HG02571 (cell line): ENCODE measurements around the gene C1QB.

Source experiments
- ATAC-seq: cut with Tn5 transposase; IDR thresholded peaks from one replicate; pipeline ENCODE4 v1.9.1; 2021; ENCODE audit warnings: mild to moderate bottlenecking, moderate library complexity; ENCODE audit not compliant: unreplicated experiment

Gene C1QB

GRCh38 chr1:22652881-22653316 is at the start of gene C1QB:
Gene C1QB (plus strand): TSS chr1:22653236. CDS start chr1:22659463, 6,227 bp downstream.
- no peak for ATAC-seq

GRCh38 chr1:22606161-22606560 is 46.9 kb upstream of the C1QB start:
- no peak for ATAC-seq

DNA sequence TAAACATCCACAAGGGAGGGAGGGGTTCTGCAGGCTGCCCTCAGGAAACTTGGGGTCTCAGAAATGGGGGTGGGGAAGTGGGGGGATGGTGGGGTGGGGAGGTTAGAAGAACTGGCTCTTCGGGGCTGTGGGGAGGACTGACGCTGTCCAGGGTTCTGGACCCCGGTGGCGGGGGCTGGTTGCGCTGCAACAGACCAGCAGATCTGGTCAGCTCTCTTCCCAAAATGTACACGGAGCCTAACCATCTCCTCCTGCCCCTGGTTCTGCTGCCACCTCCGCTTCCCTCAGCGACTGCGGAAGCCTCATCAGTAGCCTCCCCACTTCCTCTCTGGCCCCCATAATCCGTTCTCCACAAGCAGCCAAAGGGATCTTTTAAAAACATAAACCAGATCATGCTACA is 45.9 kb upstream of the C1QB start:
- no peak for ATAC-seq

DNA sequence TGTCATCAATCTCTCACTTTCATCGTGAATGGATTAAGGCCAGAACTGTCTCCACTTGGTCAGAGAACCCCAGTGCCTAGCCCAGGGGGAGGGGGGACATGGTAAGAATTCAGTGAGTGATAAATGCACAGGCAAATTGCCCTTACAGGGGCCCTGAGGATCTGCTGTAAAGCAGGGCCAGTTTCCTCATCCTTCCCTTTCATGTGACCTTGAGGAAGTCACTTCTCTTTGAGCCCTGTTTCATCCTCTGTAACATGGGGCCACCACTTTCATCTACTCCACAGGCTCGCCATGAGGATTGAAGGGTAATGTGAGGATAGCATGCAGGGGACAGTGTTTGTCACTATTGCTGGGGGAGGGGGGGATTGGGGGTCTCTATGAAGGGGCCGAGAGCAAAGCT is 44.7 kb upstream of the C1QB start:
- no peak for ATAC-seq

- no peak for ATAC-seq
Observed at GRCh38 chr1:22609291-22609690, 43.7 kb upstream of the C1QB start.

DNA sequence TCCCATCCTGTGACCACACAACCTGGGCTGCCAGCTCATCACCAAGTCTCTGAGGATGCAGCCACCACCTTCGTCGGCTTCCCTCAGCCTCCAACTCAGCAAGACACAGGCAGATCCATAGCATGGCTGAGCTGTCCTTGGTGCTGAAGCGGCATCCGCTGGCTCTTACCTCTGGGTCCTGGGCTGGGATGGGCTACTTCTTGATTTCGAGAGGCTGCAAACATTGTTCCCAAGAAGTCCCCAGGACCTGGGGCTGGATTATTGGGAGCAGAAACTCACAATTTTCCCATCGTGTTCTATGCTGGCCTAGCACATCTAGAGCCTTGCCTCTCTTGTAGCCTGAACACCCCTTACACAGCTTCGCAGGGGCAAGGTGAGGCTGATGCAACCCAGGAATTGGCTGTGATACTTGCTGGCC is 41.5 kb upstream of the C1QB start:
- no peak for ATAC-seq

DNA sequence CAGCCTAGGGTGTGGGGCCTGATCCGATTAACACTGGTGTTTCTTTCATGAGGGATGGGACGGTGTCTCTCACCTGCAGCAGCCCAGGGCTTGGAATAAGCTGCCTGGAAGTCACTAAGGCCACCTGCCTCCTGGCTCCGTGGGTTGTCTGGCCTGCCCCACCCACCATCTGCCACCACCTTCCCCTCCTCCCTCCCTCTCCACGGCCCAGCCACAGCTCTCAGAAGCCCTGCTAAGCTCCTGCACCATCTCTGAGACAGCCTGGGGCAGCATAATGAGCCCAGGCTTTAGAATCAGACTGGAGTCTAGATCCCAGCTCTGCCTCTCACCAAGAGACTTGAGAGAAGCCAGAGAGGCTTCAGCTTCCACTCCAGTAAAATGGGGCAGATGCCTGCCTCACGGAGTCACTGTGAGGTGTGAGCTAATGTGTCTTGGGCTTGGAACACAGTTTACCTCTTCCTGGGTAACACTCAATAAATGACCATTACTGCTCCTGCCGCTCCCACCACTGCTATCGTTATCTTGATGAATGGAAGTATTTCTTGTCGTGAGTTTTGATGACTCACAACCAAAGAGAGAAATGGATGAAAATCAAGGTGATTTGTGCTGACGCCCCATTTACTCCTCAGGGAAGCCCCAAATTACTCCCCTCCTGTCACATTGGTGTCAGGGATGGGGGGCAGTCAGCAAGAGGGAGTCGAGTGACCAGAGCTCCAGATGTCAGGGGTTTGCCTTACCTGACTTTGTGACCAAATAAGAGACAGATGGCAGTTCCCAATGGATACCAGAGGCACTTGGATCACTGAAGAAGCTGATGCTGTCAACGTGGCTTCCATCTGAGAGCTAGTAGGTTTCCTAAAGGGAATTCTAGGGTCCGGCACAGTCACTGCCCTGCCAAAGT is 40.1 kb upstream of the C1QB start:
- no peak for ATAC-seq

GRCh38 chr1:22613572-22613918 is 39.5 kb upstream of the C1QB start:
- ATAC-seq = no peak

DNA sequence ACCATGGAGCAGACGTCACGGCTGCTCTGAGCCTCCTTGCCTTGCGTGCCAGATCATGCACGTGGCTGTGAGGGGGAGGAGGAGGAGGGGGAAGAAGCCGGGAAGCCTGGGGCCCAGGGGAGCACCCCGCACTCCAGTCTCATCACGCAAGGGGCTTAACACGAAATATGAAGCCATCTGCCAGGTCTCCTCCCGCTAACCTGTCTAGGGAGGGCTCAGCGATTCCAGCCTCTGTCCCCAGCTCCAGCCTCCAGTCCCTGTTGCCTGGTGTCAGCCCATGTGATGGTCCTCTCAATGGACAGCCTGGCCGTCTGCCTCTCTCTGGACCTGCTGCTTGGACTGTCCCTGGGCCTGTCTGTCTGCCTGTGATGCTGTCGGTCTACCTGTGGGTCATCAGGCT is 39.1 kb upstream of the C1QB start:
- no peak for ATAC-seq

DNA sequence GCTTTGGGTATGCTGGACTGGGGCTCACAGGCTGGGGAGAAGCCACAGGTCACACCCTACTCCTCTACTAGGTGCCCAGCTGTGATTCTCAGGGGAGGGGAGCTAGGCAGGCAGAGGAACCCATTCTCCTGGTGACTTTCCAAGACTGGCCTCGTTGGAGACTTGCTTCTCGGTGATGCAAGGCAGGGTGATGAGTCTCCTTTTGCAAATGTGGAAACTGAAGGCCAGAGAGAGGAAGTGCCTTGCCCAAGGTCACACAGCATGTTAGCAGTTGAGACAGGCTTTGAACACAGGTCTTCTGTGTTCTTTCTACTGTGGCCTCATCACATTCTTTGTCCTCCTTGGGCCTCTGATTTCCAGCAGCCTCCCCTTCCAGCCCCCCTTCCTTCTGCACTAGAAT is 37.1 kb upstream of the C1QB start:
- no peak for ATAC-seq

DNA sequence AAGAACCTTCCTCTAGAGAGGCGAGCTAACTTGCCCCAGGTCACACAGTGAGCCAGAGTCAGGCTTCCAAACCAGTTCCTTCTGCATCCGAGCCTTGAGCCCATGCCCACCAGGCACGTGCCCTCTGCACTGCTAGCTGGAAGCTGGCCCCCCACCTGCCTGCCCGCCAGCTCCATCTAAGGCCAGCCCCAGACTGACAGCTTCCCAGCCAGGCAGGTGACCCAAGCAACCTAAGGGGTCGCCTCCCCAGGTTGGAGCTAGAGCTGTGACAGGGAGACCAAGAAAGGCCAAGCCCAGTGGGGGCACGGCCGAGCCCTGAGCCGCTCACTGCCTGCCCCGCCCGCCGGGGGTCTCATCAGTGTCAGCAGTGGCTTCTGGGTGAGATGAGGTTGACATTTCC is 36.5 kb upstream of the C1QB start:
- no peak for ATAC-seq

DNA sequence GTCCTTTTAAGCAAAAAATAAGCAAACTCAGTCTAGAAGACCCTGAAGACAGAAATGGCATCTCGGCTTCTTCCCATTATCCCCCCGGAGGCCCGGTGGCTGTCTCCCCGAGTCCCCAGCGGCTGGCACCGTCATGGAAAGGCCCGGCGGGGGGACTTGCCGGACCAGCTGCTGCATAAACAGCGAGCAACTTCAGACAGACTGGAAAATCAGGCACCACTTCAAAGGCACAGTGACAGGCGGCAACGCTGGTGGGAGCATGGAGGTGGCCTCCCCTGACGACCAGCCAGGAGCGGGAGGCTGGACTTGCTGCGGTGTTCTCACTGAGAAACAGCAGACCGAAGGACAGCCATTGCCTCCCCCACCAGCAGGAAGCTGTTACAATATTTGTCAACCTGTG is 35.0 kb upstream of the C1QB start:
- ATAC-seq = no peak

DNA sequence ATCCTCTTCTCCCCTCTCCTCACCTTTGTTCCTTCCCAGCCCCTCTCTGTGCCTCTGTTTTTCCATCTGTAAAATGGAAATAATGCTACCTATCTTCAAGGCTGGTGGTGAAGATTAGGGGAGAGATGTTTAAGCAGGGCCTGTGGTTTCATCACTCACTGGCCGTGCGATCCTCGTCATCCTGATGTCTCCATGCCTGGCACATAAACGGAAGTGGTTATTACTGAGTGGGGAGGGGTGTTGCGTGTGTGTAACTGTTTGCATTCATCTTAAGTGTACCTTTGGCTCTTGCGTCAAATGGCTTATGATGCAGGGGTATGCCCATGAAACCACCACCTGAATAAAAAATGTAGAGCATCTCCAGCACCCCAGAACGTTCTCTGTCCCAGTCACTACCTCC is 33.8 kb upstream of the C1QB start:
- no peak for ATAC-seq

DNA sequence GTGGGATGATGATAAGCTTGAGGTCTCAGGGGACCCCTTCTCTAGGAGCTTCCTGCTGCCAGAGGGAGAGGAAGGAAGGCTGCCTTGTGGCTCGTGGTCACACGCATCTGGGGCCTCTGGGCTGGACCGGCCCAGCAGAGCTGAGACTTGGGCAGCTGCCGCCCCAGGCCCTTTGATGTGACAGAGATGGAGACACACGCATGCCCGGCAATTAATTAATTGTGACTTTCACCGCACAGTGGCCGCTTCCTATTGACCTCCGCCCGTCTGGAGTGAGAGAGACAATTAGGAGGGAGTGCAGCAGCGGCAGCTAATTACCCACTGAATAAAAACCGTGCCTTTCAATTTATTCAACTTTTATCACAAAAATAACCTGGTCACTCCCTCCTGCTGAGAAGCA is 33.2 kb upstream of the C1QB start:
- no peak for ATAC-seq

GRCh38 chr1:22621761-22622160 is 31.3 kb upstream of the C1QB start:
- ATAC-seq = no peak

DNA sequence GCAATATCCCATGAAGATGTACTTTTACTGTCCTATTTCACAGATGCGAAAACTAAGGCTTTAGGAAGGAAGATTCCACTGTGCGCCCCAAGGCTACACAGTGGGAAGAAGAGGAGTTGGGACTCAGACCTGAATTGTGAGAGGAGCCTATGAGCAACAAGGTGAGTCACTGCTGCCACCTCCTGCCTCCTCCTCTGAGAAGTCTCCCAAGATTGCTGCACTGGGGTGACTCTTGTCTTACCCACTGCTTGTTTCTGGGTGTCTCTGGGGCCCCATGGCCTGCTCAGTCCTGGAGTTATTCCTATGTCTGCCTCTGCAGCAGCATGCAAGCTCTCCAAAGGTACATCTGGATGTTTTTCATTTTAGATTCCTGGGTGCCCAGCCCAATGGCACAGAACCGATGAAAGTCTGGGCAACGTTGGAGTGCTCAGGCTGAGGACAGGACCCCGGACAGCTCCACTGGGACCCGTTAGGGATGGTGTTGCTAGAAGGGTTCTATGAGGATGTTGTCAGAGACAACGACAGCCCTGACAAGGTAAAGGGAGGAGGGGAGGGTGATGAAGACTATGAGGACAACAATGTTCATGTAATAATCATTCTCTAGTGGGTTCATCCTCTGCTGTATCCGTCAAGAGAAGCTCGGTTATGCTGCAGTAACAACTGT is 27.6 kb upstream of the C1QB start:
- no peak for ATAC-seq

- ATAC-seq = no peak
Observed at GRCh38 chr1:22626237-22627157, 26.5 kb upstream of the C1QB start.

DNA sequence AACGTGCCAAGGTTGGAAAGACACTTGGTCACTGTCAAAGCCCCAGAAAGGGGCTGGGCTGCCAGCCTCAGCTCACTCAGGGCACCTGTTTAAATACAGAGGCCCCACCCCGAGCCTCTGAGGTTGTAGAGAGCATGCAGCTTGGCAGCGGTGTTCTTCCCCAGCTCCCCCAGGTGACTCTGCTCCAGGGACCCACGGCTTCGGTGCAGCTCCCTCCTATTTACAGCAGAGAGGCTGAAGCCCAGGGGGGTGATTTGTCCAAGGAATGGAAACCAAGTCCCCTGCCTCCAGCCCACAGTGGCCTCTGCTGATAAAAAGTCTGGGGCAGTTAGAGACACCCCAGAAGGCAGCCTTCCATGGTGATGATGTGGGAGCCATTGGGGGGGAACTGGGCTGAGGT is 25.7 kb upstream of the C1QB start:
- no peak for ATAC-seq

DNA sequence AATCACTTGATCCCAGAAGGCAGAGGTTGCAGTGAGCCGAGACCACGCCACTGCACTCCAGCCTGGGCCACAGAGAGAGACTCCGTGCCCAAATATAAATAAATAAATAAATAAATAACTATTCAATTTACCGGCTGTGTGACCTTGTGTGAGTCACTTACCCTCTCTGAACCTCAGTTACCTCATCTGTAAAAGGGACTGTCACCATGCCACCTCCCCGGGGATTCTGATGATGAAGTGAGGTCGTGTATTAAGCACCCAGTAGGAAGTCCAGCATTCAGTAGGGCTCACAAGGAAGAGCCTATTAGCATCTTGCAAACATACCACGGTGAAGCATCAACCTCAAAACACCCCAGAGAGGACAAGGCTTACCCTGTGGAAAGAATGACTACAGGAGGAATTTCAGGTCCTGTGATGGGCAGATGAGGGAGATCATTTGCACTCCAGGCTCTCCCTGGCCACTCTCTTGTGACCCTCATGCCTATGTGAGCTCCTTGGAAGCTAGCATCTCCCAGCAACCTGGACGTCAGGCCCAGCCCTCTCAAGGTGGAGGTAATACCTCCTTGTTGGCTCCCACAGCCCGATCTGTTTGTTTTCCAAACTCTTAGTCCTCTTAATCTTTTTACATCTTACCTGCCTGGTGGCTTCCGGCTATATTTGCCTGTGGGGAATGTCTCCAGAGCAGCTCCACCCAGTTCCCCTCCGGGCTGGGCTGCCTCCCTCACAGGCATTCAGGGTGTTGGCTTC is 24.2 kb upstream of the C1QB start:
- ATAC-seq = no peak

DNA sequence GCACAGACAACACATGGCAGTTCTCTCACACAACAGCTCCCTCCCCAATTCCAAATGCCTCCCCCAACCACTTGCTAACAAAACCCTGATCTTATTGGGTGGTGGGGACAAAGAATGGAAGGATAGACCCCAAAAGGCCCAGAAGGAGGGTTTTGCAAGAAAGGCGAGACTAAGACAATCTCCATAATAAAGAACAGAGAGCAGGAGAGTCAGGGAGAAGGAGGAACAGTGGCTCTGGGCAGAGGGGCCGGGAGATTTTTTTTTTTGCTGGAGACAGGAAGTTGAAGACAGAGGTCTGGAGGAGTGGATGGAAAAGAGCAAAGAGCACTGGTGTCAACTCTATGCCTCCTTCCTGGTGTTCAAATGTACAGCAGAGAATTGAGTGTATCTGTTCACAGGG is 23.1 kb upstream of the C1QB start:
- ATAC-seq = no peak
